ENCODE results near the gene CRADD.

DNA sequence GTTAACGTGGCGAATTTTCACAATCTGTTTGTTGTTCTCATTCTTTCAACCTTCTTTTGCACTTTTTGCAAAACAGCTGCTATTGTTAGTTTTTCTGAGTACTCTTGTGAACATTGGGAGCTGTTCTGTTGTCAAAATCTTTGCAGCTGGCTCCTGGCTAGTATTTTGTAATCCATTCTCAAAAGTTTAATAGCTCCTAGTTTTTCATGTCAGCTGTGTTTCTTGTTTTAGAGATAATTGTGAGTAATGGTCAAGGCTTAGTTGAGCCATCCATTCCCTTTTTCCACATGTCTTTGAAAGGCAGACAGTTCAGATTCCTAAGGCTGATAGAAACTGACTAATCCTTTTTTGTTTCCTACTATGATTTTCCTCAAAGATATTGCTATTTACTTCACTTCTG lies 39.1 kb upstream of the CRADD start:
- no peak for TF ChIP-seq CTCF (IDR thresholded peaks at IDR 0.05)
- no peak for TF ChIP-seq EZH2 (IDR thresholded peaks at IDR 0.05)
